ENCODE measurements around the gene METTL16.
"Not testable (repeated sequence)": the region's sequence is repeated elsewhere in the genome, so short reads cannot be mapped to it uniquely, and the experiment has no call there.

METTL16 gene

GRCh38 chr17:2502871-2503580, 8.7 kb downstream of the METTL16 start:
- DNase-seq (ENCODE audit: low read depth) = no peak

GRCh38 chr17:2500446-2500845, 11.2 kb downstream of the METTL16 start:
- no peak for DNase-seq (ENCODE audit: low read depth)

- not testable (repeated sequence) for DNase-seq (ENCODE audit: low read depth)
These were observed 22.4 kb downstream of the METTL16 start for GRCh38 chr17:2489286-2489685.

- no peak for DNase-seq (ENCODE audit: low read depth)
These were observed 24.4 kb downstream of the METTL16 start for GRCh38 chr17:2487306-2487705.

- DNase-seq (ENCODE audit: low read depth) = not testable (repeated sequence)
These were observed 25.0 kb downstream of the METTL16 start for GRCh38 chr17:2486709-2487108.

GRCh38 chr17:2485970-2486369, 25.7 kb downstream of the METTL16 start:
- no peak for DNase-seq (ENCODE audit: low read depth)

- no peak for DNase-seq (ENCODE audit: low read depth)
These were observed 26.1 kb downstream of the METTL16 start for GRCh38 chr17:2485543-2485942.

GRCh38 chr17:2484876-2485275, 26.8 kb downstream of the METTL16 start:
- DNase-seq (ENCODE audit: low read depth) = no peak

GRCh38 chr17:2483084-2483483, 28.6 kb downstream of the METTL16 start:
- DNase-seq (ENCODE audit: low read depth) = no peak

GRCh38 chr17:2482218-2482617, 29.5 kb downstream of the METTL16 start:
- no peak for DNase-seq (ENCODE audit: low read depth)

- no peak for DNase-seq (ENCODE audit: low read depth)
These were observed 29.9 kb downstream of the METTL16 start for GRCh38 chr17:2481760-2482159.

- DNase-seq (ENCODE audit: low read depth) = no peak
These were observed 33.2 kb downstream of the METTL16 start for GRCh38 chr17:2478458-2478857.

- DNase-seq (ENCODE audit: low read depth) = no peak
These were observed 36.6 kb downstream of the METTL16 start for GRCh38 chr17:2475056-2475455.

GRCh38 chr17:2474371-2474770, 37.3 kb downstream of the METTL16 start:
- no peak for DNase-seq (ENCODE audit: low read depth)

- no peak for DNase-seq (ENCODE audit: low read depth)
These were observed 43.4 kb downstream of the METTL16 start for GRCh38 chr17:2468270-2468669.

- DNase-seq (ENCODE audit: low read depth) = no peak
These were observed 44.8 kb downstream of the METTL16 start for GRCh38 chr17:2466931-2467330.

- no peak for DNase-seq (ENCODE audit: low read depth)
These were observed 49.2 kb downstream of the METTL16 start for GRCh38 chr17:2462481-2462880.

- no peak for DNase-seq (ENCODE audit: low read depth)
These were observed 51.8 kb downstream of the METTL16 start for GRCh38 chr17:2459917-2460271.

GRCh38 chr17:2457913-2458312, 53.8 kb downstream of the METTL16 start:
- DNase-seq (ENCODE audit: low read depth) = no peak

- no peak for DNase-seq (ENCODE audit: low read depth)
These were observed 55.2 kb downstream of the METTL16 start for GRCh38 chr17:2456475-2456874.

GRCh38 chr17:2455956-2456355, 55.7 kb downstream of the METTL16 start:
- no peak for DNase-seq (ENCODE audit: low read depth)

- no peak for DNase-seq (ENCODE audit: low read depth)
These were observed 57.8 kb downstream of the METTL16 start for GRCh38 chr17:2453866-2454265.

GRCh38 chr17:2453325-2453724, 58.4 kb downstream of the METTL16 start:
- DNase-seq (ENCODE audit: low read depth) = no peak

GRCh38 chr17:2452216-2452750, 59.4 kb downstream of the METTL16 start:
- DNase-seq (ENCODE audit: low read depth) = no peak

Measured in T-helper 22 cell (primary cell).